ENCODE results near the gene SPATA20. TPM values are rescaled to one million over a fixed set of nuclear protein-coding genes. Genes with fewer than 3 reads are reported as not detected.

The SPATA20 gene
- total RNA-seq, 4 donors from 2014 or later, result 116 to 437 (median 228) TPM

GRCh38 chr17:50545311-50545710, 1.7 kb upstream of the SPATA20 start:
- intact Hi-C loops (cut with DNase I; ENCODE audit: low total_unique reads), result loop anchor here (5.0 to 10.0 kb wide), 3 partner anchors 61 to 297 kb away; no protein-coding TSS in a partner anchor
- H3K27me3 ChIP-seq, result no peaks in the 10 kb centered on the region
- H3K9me3 ChIP-seq, result no peaks in the 10 kb centered on the region
- 32% methylated on average over 8 of the region's 8 CpGs; no CpG with 5 or more reads in 1 of the 2 donors for WGBS, 2 donors (ENCODE audit: low coverage in 1 of 2)
- no peaks in the 10 kb centered on the region for H3K36me3 ChIP-seq
- no peak for TF ChIP-seq POLR2A (IDR thresholded peaks at IDR 0.05)
- TF ChIP-seq, protein P1, sequence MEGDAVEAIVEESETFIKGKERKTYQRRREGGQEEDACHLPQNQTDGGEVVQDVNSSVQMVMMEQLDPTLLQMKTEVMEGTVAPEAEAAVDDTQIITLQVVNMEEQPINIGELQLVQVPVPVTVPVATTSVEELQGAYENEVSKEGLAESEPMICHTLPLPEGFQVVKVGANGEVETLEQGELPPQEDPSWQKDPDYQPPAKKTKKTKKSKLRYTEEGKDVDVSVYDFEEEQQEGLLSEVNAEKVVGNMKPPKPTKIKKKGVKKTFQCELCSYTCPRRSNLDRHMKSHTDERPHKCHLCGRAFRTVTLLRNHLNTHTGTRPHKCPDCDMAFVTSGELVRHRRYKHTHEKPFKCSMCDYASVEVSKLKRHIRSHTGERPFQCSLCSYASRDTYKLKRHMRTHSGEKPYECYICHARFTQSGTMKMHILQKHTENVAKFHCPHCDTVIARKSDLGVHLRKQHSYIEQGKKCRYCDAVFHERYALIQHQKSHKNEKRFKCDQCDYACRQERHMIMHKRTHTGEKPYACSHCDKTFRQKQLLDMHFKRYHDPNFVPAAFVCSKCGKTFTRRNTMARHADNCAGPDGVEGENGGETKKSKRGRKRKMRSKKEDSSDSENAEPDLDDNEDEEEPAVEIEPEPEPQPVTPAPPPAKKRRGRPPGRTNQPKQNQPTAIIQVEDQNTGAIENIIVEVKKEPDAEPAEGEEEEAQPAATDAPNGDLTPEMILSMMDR (IDR thresholded peaks at IDR 0.05), result no peak
- no peak for TF ChIP-seq POLR2AphosphoS5 (IDR thresholded peaks at IDR 0.05)
- no peak for TF ChIP-seq EP300 (IDR thresholded peaks at IDR 0.05; ENCODE audit: low read depth)
- DNase-seq, result peak; percentile 71
- H3K4me1 ChIP-seq, result peaks cover 20 to 60% (median 48%) of the 10 kb centered on the region in 4 donors
- peak overlapping the region in 2 of 4 donors; percentile 3 to 8 for H3K27ac ChIP-seq
- in situ Hi-C loops (cut with MboI; ENCODE audit: low pct_ligation_motif_present in 1 of 4, low pct_unique_long_range_greater_than_20kb in 1 of 4, low sequenced_read_pairs in 3 of 4), result loop anchor here (10.0 to 25.0 kb wide), 7 partner anchors 61 to 417 kb away; partner anchors contain the start of gene WFIKKN2 (in 2 of the 4)
- H3K4me3 ChIP-seq, result no peak overlapping the region

- Histone ChIP-seq H3K36me3 (no peaks in the 10 kb centered on the region), H3K4me1 (peaks cover 12 to 48% (median 37%) of the 10 kb centered on the region in 4 donors), H3K27ac (peak overlapping the region; percentile 85 to 91 (median 90)), H3K4me3 (peak overlapping the region in 3 of 4 donors; percentile 48 to 65 (median 63)), H3K9me3 (no peaks in the 10 kb centered on the region), H3K27me3 (no peaks in the 10 kb centered on the region)
- 49% methylated on average over 4 of the region's 4 CpGs; no CpG with 5 or more reads in 1 of the 2 donors for WGBS, 2 donors (ENCODE audit: low coverage in 1 of 2)
- DNase-seq, result no peak
- in situ Hi-C loops (cut with MboI; ENCODE audit: low pct_ligation_motif_present in 1 of 4, low pct_unique_long_range_greater_than_20kb in 1 of 4, low sequenced_read_pairs in 3 of 4) (loop anchor here (10.0 to 25.0 kb wide), 7 partner anchors 62 to 416 kb away; partner anchors contain the start of gene WFIKKN2 (in 2 of the 4)), intact Hi-C loops (cut with DNase I; ENCODE audit: low total_unique reads) (loop anchor here (5.0 to 10.0 kb wide), 3 partner anchors 62 to 296 kb away; no protein-coding TSS in a partner anchor)
- no peak for TF ChIP-seq POLR2A (IDR thresholded peaks at IDR 0.05)
- TF ChIP-seq EP300 (IDR thresholded peaks at IDR 0.05; ENCODE audit: low read depth), result no peak
- no peak for TF ChIP-seq POLR2AphosphoS5 (IDR thresholded peaks at IDR 0.05)
- TF ChIP-seq, protein P1 (IDR thresholded peaks at IDR 0.05), result no peak
Measured at GRCh38 chr17:50546701-50547034, 306 bp upstream of the SPATA20 start.

- in situ Hi-C loops (cut with MboI; ENCODE audit: low pct_ligation_motif_present in 1 of 4, low pct_unique_long_range_greater_than_20kb in 1 of 4, low sequenced_read_pairs in 3 of 4), result loop anchor here (10.0 to 25.0 kb wide), 7 partner anchors 63 to 415 kb away; partner anchors contain the start of gene WFIKKN2 (in 2 of the 4)
- DNase-seq, result peak; percentile 69
- Histone ChIP-seq H3K27me3 (no peaks in the 10 kb centered on the region), H3K4me3 (peak overlapping the region in 3 of 4 donors; percentile 48 to 65 (median 63)), H3K27ac (peak overlapping the region; percentile 85 to 91 (median 90)), H3K9me3 (no peaks in the 10 kb centered on the region), H3K4me1 (peaks cover 11 to 41% (median 28%) of the 10 kb centered on the region in 4 donors), H3K36me3 (no peaks in the 10 kb centered on the region)
- intact Hi-C loops (cut with DNase I; ENCODE audit: low total_unique reads), result loop anchor here (5.0 to 10.0 kb wide), 3 partner anchors 63 to 295 kb away; no protein-coding TSS in a partner anchor
- TF ChIP-seq POLR2A (IDR thresholded peaks at IDR 0.05) (no peak), EP300 (IDR thresholded peaks at IDR 0.05; ENCODE audit: low read depth) (no peak), POLR2AphosphoS5 (IDR thresholded peaks at IDR 0.05) (no peak)
- TF ChIP-seq, protein P1 (IDR thresholded peaks at IDR 0.05), result no peak
- whole genome bisulfite sequencing, 2 donors (ENCODE audit: low coverage in 1 of 2), result 40% methylated on average over 4 of the region's 5 CpGs; no CpG with 5 or more reads in 1 of the 2 donors
Measured at GRCh38 chr17:50547736-50548083, 736 bp downstream of the SPATA20 start.

DNA sequence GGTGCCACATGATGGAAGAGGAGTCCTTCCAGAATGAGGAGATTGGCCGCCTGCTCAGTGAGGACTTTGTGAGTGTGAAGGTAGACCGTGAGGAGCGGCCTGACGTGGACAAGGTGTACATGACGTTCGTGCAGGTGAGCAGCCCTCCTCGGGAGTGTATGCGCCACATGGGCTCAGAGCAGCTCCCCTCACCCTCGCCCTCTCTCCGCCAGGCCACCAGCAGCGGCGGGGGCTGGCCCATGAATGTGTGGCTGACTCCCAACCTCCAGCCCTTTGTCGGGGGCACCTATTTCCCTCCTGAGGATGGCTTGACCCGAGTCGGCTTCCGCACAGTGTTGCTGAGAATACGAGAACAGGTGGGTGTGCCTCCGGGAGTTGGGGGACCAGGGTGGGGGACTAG, 1.9 kb downstream of the SPATA20 start:
- Histone ChIP-seq H3K4me3 (no peak overlapping the region), H3K36me3 (no peaks in the 10 kb centered on the region), H3K9me3 (no peaks in the 10 kb centered on the region), H3K4me1 (peaks cover 11 to 31% (median 18%) of the 10 kb centered on the region in 4 donors), H3K27ac (no peak overlapping the region), H3K27me3 (no peaks in the 10 kb centered on the region)
- DNase-seq, result no peak
- 94% methylated on average over 18 of the region's 18 CpGs; no CpG with 5 or more reads in 1 of the 2 donors for WGBS, 2 donors (ENCODE audit: low coverage in 1 of 2)
- no peak for TF ChIP-seq EP300 (IDR thresholded peaks at IDR 0.05; ENCODE audit: low read depth)
- TF ChIP-seq, protein P1 (IDR thresholded peaks at IDR 0.05), result no peak
- TF ChIP-seq POLR2A (IDR thresholded peaks at IDR 0.05), result no peak
- TF ChIP-seq POLR2AphosphoS5 (IDR thresholded peaks at IDR 0.05), result no peak
- intact Hi-C loops (cut with DNase I; ENCODE audit: low total_unique reads), result loop anchor here (5.0 to 10.0 kb wide), 3 partner anchors 64 to 293 kb away; no protein-coding TSS in a partner anchor
- in situ Hi-C loops (cut with MboI; ENCODE audit: low pct_ligation_motif_present in 1 of 4, low pct_unique_long_range_greater_than_20kb in 1 of 4, low sequenced_read_pairs in 3 of 4), result loop anchor here (10.0 to 25.0 kb wide), 7 partner anchors 64 to 413 kb away; partner anchors contain the start of gene WFIKKN2 (in 2 of the 4)
